Upper lobe of right lung (tissue), 1 donor: ENCODE measurements around the gene RPH3AL. TPM values are rescaled to one million over a fixed set of nuclear protein-coding genes. Genes with fewer than 3 reads are reported as not detected.

Experiments
- ATAC-seq: fragments of 200-7000 bp; cut with Tn5 transposase; one replicate; pipeline ENCODE4 v1.9.1; 2020; ENCODE audit warnings: mild to moderate bottlenecking, moderate library complexity
- DNase-seq: peaks from one replicate; pipeline ENCODE4 v3.0.0-alpha.2; 2020
- H3K27ac ChIP-seq: fragments of 200-600 bp; one replicate; pipeline ENCODE4 v1.8.0; 2022
- H3K27me3 ChIP-seq: fragments of 200-600 bp; one replicate; pipeline ENCODE4 v1.8.0; 2022; ENCODE audit warnings: mild to moderate bottlenecking
- H3K36me3 ChIP-seq: fragments of 200-600 bp; one replicate; pipeline ENCODE4 v1.8.0; 2022
- H3K4me1 ChIP-seq: fragments of 200-600 bp; one replicate; pipeline ENCODE4 v1.8.0; 2022
- H3K4me3 ChIP-seq: fragments of 200-600 bp; one replicate; pipeline ENCODE4 v1.8.0; 2022; ENCODE audit warnings: mild to moderate bottlenecking
- H3K9me3 ChIP-seq: fragments of 200-600 bp; one replicate; pipeline ENCODE4 v1.8.0; 2022
- intact Hi-C: fragments of 100-400 bp; cut with DNase I; formaldehyde crosslinking; loops from one replicate; pipeline ENCODE4 v1.11.0; 2022
- total RNA-seq: library from RNA; stranded (reverse); fragmentation: NEBNext Ultra II Directional; extraction: Animal tissue kit (Norgen Biotek cat#: 25700); gene quantifications from one replicate; pipeline ENCODE4 v1.2.1, GENCODE V29; 2021
- TF ChIP-seq, protein P1 (sequence below): fragments of 200-600 bp; IDR thresholded peaks from one replicate; pipeline ENCODE4 v1.8.0; 2022; ENCODE audit warnings: antibody characterized with exemption
- donor health status: DM: no; HTN: yes; CAD: no; lungs with severe emphysema.

The RPH3AL gene
- total RNA-seq, 1 donor from 2014 or later = 33.3 TPM

DNA sequence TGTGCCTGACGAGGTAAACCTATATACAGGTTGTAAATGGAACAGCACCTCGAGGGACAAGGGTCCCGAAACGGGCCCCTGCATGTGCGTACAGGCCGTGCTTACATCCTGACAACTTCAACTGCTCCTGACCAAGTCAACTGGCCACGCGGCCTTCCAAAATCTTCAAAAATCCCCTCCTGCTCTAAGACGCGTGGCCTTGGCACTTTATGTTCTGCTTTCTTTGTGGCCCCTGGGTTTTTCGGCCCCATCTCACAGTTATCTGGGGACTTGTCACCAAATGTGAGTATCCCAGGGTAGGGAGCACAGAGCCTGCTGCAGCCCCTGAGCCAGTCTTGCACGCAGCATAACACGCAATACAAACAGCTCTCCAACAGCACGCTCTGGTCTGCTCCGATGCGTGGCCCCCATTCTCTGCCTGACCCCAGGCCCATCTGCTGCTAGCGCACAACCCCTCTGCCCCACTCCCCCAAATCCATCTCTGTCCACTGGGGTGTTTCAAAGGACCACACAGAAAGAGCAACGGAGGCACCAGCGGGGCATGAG is 659 bp downstream of the RPH3AL start:
- Histone ChIP-seq H3K4me3 (peak overlapping the region; percentile 25), H3K9me3 (no peaks in the 10 kb centered on the region), H3K36me3 (no peaks in the 10 kb centered on the region), H3K4me1 (peaks cover 59% of the 10 kb centered on the region), H3K27ac (peak overlapping the region; percentile 87), H3K27me3 (no peaks in the 10 kb centered on the region)
- TF ChIP-seq, protein P1, sequence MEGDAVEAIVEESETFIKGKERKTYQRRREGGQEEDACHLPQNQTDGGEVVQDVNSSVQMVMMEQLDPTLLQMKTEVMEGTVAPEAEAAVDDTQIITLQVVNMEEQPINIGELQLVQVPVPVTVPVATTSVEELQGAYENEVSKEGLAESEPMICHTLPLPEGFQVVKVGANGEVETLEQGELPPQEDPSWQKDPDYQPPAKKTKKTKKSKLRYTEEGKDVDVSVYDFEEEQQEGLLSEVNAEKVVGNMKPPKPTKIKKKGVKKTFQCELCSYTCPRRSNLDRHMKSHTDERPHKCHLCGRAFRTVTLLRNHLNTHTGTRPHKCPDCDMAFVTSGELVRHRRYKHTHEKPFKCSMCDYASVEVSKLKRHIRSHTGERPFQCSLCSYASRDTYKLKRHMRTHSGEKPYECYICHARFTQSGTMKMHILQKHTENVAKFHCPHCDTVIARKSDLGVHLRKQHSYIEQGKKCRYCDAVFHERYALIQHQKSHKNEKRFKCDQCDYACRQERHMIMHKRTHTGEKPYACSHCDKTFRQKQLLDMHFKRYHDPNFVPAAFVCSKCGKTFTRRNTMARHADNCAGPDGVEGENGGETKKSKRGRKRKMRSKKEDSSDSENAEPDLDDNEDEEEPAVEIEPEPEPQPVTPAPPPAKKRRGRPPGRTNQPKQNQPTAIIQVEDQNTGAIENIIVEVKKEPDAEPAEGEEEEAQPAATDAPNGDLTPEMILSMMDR = no peak
- intact Hi-C loops = no loop called here
- ATAC-seq = no peak
- no peak for DNase-seq

DNA sequence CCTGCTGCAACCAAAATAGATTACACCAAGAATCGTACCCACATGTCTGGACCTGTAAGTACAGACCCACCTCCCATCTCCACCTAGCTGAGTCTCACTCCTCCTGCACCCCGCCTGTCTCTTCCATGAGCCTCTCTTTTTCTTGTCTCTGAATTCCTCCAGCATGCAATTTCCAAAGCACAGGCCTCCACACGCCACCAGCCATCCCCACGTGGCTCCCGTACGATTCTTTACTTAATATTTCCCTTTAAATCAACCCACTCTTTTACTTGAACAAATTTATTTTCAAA is 1.2 kb downstream of the RPH3AL start:
- Histone ChIP-seq H3K4me1 (peaks cover 59% of the 10 kb centered on the region), H3K27me3 (no peaks in the 10 kb centered on the region), H3K4me3 (peak overlapping the region; percentile 25), H3K27ac (peak overlapping the region; percentile 87), H3K36me3 (no peaks in the 10 kb centered on the region), H3K9me3 (no peaks in the 10 kb centered on the region)
- DNase-seq (no peak), ATAC-seq (no peak)
- TF ChIP-seq, protein P1 = no peak
- intact Hi-C loops = no loop called here

DNA sequence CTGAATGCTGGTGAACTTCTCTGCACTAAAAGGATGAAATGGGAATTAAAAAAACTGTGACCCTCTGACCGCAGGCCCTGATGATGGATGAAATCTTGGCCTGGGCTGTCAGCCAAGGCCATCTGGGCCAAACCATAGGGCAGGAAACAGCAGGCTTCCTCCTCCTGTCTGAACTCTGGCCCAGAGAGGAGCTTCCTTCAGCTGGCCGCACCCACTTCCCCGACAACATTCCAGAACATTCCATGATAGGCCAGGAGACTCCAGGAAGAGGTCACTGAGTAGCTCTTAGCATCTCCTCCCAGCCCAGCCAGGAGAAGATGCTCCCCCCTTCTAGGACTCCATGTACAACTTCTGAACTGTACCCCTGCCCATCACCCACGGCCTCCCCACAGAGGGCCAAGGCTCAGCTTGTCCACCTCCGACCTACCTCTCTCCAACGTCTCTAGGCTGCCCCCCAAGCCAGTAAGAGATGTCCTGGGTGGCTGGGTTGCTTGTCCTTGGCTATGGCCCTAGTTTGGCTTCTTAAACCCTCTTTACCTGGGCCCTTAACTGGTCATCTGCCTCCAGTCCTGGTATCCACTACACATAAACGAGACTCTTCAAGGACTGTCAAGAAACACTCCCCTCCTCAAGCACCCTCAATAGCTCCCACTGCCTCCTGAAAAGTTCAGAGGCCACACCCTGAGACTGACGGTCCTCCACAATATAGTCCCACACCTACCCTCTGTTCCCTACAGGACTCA is 1.7 kb downstream of the RPH3AL start:
- Histone ChIP-seq H3K27ac (peak overlapping the region; percentile 87), H3K4me1 (peaks cover 59% of the 10 kb centered on the region), H3K9me3 (no peaks in the 10 kb centered on the region), H3K27me3 (no peaks in the 10 kb centered on the region), H3K4me3 (peak overlapping the region; percentile 25), H3K36me3 (no peaks in the 10 kb centered on the region)
- DNase-seq (peak; percentile 82), ATAC-seq (peak; percentile 67)
- TF ChIP-seq, protein P1 = no peak
- intact Hi-C loops = no loop called here

DNA sequence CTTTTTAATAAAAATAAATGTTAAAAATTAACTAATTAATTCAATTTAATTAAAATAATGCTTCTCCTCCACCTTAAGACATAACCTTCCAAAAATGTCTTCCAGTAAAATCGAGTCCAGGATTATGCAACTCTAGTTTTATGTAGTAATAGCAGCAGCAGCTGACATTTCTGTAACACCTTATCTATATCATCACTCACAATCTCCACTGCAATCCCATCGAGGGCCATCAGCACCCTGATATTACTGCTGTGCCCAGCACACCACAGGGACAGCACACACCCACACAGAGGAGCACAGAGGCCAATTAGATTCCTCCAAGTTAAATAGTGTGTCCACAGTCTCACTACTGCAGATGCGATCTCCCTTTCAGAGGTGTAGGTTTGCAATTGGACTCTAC is 2.9 kb downstream of the RPH3AL start:
- Histone ChIP-seq H3K27me3 (no peaks in the 10 kb centered on the region), H3K36me3 (no peaks in the 10 kb centered on the region), H3K27ac (peak overlapping the region; percentile 87), H3K9me3 (no peaks in the 10 kb centered on the region), H3K4me3 (no peak overlapping the region), H3K4me1 (peaks cover 59% of the 10 kb centered on the region)
- TF ChIP-seq, protein P1 = no peak
- DNase-seq (peak; percentile 38), ATAC-seq (no peak)
- intact Hi-C loops = no loop called here

DNA sequence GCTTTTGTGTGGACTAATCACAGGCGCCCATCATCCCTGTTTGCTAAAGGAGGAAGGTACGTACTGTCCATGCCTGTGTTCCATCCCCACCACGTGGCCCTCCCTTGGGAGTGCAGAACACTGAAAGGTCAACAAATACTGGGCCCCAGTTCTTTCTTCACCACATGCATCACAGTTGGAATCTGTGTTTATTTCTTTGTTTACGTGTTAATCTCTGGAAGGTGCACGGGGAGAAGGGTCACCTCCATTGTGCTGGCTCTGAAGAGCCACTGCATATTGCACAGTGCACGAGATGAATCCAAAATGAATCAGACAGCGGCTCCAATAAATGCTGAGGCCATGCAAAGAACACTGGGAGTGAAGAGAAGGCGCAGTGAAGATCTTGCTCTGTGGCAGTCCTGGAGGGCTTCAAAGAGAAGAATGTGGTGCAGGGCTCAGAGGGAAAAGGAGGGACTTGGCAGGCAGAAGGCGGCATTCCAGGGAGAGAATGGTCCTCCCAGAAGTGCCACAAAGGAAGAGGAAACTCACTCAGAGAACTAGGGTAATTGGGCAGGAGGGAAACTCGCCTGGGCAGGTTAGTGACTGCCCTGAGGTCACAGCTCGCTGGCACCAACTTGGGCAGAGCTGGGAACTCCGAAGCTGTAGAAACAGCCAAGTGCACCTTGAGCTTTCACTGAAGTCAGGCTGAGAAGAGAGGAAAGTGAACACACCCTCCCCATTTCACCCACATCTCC is 3.7 kb downstream of the RPH3AL start:
- Histone ChIP-seq H3K4me3 (no peak overlapping the region), H3K27ac (peak overlapping the region; percentile 87)

More for the DNA sequence above, 3.7 kb downstream of the RPH3AL start:
- Histone ChIP-seq H3K4me1 (peaks cover 53% of the 10 kb centered on the region), H3K27me3 (no peaks in the 10 kb centered on the region), H3K9me3 (no peaks in the 10 kb centered on the region), H3K36me3 (no peaks in the 10 kb centered on the region)
- ATAC-seq (peak; percentile 49), DNase-seq (peak; percentile 78)
- intact Hi-C loops = no loop called here
- TF ChIP-seq, protein P1 = no peak
